HCT116 (cell line): ENCODE measurements around the gene BRAT1.

ENCODE experiments used
- CEBPB ChIP-seq: IDR thresholded peaks from 2 replicates; pipeline ENCODE4 v1.6.1; 2012; ENCODE audit warnings: low read depth
- ELF1 ChIP-seq: IDR thresholded peaks from 2 replicates; pipeline ENCODE4 v1.6.1; 2012; ENCODE audit warnings: low read depth, borderline replicate concordance
- EZH2 ChIP-seq: fragments of 200-600 bp; sonication (generic); IDR thresholded peaks from 2 replicates; pipeline ENCODE4 v1.6.1; 2017; ENCODE audit warnings: antibody characterized with exemption, mixed run types
- EZH2phosphoT487 ChIP-seq: fragments of 200-600 bp; IDR thresholded peaks from 2 replicates; pipeline ENCODE4 v1.6.1; 2018; ENCODE audit warnings: antibody characterized with exemption, borderline replicate concordance
- POLR2A ChIP-seq: IDR thresholded peaks from 2 replicates; pipeline ENCODE4 v1.7.0; 2011; ENCODE audit warnings: borderline replicate concordance; ENCODE audit not compliant: insufficient read depth, insufficient read length; ENCODE audit errors: extremely low read depth
- POLR2AphosphoS5 ChIP-seq: IDR thresholded peaks from 2 replicates; pipeline ENCODE4 v1.6.1; 2011; ENCODE audit warnings: mild to moderate bottlenecking, low read depth, low read length, moderate library complexity
- RAD21 ChIP-seq: IDR thresholded peaks from 2 replicates; pipeline ENCODE4 v1.6.1; 2012; ENCODE audit warnings: low read depth, mild to moderate bottlenecking
- SIN3A ChIP-seq: IDR thresholded peaks from 2 replicates; pipeline ENCODE4 v1.6.1; 2012; ENCODE audit warnings: low read depth
- YY1 ChIP-seq: IDR thresholded peaks from 2 replicates; pipeline ENCODE4 v1.6.1; 2011; ENCODE audit warnings: low read length, low read depth, moderate library complexity, mild to moderate bottlenecking; ENCODE audit not compliant: insufficient replicate concordance; ENCODE audit errors: extremely low read depth
- ZFX ChIP-seq: fragments of 450-650 bp; IDR thresholded peaks from 2 replicates; pipeline ENCODE4 v1.6.1; 2017
- TF ChIP-seq, protein P1 (sequence below), 3 experiments: fragments of 200-600 bp in 1 of 3; sonication (generic) in 1 of 3; IDR thresholded peaks in 2 of 3; conservative IDR thresholded peaks in 1 of 3; 2 replicates each; pipeline ENCODE4 v1.5.1; 2012 to 2017; ENCODE audit warnings: low read depth in 2 of 3, low read length in 2 of 3, antibody characterized with exemption in 1 of 3, borderline replicate concordance in 1 of 3, control low read depth in 1 of 3, mild to moderate bottlenecking in 1 of 3, mixed read lengths in 1 of 3, mixed run types in 1 of 3, moderate library complexity in 1 of 3; ENCODE audit not compliant: insufficient read depth in 1 of 3
- TF ChIP-seq, protein P2 (sequence below): IDR thresholded peaks from 2 replicates; pipeline ENCODE4 v1.6.1; 2012; ENCODE audit warnings: low read depth
- TF ChIP-seq, protein P3 (sequence below): IDR thresholded peaks from 2 replicates; pipeline ENCODE4 v1.6.1; 2011; ENCODE audit warnings: mild to moderate bottlenecking, low read length, moderate library complexity; ENCODE audit not compliant: insufficient replicate concordance; ENCODE audit errors: extremely low read depth
- TF ChIP-seq, protein P4 (sequence below): IDR thresholded peaks from 2 replicates; pipeline ENCODE4 v1.6.1; 2012

DNA sequence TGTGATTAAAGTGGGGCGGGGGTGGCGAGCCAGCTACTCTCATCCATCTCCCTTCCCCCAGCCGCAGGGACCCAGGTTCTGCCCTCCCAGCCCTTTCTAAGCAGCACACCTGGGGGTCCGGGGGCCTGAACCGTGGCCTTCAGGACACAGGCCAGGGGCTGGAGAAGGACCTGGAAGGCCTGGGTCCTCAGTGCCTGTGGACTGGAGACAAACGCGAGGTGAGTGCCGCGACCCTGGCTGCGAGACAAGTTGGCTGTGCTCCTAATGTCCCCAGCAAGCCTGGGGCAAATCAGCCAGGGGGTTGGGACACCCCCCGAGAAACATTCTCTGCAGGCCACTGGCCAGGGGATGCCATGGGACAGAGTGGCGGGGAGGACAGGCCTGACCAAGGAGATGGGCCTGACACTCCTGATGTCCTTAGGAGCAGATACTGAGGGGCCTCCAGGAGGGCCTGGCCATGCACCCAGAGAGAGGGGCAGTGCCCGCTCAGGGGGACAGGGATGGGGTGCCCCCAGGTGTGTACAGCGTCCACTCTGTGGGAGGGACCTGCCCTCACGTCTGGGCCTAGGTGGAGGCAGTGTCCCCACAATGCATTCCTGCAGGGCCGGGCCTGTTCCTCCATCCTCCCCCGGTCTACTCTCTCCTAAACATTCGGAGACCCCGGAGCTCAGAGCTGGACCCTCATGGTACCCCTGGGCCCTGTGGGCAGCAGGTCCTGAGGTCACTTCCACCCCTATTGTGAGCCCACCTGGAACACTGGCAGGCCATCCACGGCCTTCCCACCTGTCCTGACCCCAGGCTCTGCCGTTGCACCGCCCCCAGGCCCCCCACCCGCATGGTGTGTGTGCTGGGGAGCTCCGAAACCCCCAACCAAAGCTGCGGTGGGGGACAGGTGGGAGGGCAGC is 13.1 kb downstream of the BRAT1 start:
- TF ChIP-seq ELF1 = no peak
- TF ChIP-seq, protein P1, sequence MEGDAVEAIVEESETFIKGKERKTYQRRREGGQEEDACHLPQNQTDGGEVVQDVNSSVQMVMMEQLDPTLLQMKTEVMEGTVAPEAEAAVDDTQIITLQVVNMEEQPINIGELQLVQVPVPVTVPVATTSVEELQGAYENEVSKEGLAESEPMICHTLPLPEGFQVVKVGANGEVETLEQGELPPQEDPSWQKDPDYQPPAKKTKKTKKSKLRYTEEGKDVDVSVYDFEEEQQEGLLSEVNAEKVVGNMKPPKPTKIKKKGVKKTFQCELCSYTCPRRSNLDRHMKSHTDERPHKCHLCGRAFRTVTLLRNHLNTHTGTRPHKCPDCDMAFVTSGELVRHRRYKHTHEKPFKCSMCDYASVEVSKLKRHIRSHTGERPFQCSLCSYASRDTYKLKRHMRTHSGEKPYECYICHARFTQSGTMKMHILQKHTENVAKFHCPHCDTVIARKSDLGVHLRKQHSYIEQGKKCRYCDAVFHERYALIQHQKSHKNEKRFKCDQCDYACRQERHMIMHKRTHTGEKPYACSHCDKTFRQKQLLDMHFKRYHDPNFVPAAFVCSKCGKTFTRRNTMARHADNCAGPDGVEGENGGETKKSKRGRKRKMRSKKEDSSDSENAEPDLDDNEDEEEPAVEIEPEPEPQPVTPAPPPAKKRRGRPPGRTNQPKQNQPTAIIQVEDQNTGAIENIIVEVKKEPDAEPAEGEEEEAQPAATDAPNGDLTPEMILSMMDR (IDR thresholded peaks at IDR 0.05 in 2 of 3, conservative IDR thresholded peaks at IDR 0.05 in 1 of 3; ENCODE audit: borderline replicate concordance in 1 of 3, insufficient read depth in 1 of 3, low read depth in 2 of 3, low read length in 2 of 3) = no peak
- TF ChIP-seq, protein P2, sequence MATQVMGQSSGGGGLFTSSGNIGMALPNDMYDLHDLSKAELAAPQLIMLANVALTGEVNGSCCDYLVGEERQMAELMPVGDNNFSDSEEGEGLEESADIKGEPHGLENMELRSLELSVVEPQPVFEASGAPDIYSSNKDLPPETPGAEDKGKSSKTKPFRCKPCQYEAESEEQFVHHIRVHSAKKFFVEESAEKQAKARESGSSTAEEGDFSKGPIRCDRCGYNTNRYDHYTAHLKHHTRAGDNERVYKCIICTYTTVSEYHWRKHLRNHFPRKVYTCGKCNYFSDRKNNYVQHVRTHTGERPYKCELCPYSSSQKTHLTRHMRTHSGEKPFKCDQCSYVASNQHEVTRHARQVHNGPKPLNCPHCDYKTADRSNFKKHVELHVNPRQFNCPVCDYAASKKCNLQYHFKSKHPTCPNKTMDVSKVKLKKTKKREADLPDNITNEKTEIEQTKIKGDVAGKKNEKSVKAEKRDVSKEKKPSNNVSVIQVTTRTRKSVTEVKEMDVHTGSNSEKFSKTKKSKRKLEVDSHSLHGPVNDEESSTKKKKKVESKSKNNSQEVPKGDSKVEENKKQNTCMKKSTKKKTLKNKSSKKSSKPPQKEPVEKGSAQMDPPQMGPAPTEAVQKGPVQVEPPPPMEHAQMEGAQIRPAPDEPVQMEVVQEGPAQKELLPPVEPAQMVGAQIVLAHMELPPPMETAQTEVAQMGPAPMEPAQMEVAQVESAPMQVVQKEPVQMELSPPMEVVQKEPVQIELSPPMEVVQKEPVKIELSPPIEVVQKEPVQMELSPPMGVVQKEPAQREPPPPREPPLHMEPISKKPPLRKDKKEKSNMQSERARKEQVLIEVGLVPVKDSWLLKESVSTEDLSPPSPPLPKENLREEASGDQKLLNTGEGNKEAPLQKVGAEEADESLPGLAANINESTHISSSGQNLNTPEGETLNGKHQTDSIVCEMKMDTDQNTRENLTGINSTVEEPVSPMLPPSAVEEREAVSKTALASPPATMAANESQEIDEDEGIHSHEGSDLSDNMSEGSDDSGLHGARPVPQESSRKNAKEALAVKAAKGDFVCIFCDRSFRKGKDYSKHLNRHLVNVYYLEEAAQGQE = no peak
- no peak for TF ChIP-seq POLR2A
- TF ChIP-seq, protein P3, sequence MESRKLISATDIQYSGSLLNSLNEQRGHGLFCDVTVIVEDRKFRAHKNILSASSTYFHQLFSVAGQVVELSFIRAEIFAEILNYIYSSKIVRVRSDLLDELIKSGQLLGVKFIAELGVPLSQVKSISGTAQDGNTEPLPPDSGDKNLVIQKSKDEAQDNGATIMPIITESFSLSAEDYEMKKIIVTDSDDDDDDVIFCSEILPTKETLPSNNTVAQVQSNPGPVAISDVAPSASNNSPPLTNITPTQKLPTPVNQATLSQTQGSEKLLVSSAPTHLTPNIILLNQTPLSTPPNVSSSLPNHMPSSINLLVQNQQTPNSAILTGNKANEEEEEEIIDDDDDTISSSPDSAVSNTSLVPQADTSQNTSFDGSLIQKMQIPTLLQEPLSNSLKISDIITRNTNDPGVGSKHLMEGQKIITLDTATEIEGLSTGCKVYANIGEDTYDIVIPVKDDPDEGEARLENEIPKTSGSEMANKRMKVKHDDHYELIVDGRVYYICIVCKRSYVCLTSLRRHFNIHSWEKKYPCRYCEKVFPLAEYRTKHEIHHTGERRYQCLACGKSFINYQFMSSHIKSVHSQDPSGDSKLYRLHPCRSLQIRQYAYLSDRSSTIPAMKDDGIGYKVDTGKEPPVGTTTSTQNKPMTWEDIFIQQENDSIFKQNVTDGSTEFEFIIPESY = no peak
- TF ChIP-seq POLR2AphosphoS5 = no peak
- TF ChIP-seq ZFX = no peak
- TF ChIP-seq YY1 = no peak
- TF ChIP-seq, protein P4, sequence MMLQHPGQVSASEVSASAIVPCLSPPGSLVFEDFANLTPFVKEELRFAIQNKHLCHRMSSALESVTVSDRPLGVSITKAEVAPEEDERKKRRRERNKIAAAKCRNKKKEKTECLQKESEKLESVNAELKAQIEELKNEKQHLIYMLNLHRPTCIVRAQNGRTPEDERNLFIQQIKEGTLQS = no peak
- TF ChIP-seq RAD21 = no peak
- TF ChIP-seq CEBPB = no peak
- TF ChIP-seq EZH2phosphoT487 = no peak
- no peak for TF ChIP-seq SIN3A
- no peak for TF ChIP-seq EZH2
